Smooth muscle cell (in vitro differentiated cells): Measurements from ENCODE around the gene NDUFC1. TPM values are rescaled to one million over a fixed set of nuclear protein-coding genes. Genes with fewer than 3 reads are reported as not detected.

Experiments used
- DNase-seq: peaks from one replicate; lab custom pipeline; 2025; ENCODE audit not compliant: unreplicated experiment; lab: John Stamatoyannopoulos, UW
- H2AFZ ChIP-seq: fragments of 200-600 bp; sonication (generic); 2 replicates; pipeline ENCODE4 v1.6.0; 2016; ENCODE audit warnings: antibody characterized with exemption, low read depth, mild to moderate bottlenecking
- H3F3A ChIP-seq: fragments of 200-600 bp; sonication (generic); 2 replicates; pipeline ENCODE4 v1.6.0; 2017; ENCODE audit warnings: antibody characterized with exemption, low read depth
- H3K27ac ChIP-seq: fragments of 200-600 bp; sonication (generic); 2 replicates; pipeline ENCODE4 v1.5.1; 2016; ENCODE audit warnings: low read depth, mild to moderate bottlenecking
- H3K27me3 ChIP-seq: fragments of 200-600 bp; sonication (generic); 2 replicates; pipeline ENCODE4 v1.6.1; 2016; ENCODE audit warnings: low read depth, mild to moderate bottlenecking
- H3K36me3 ChIP-seq: fragments of 200-600 bp; sonication (generic); 2 replicates; pipeline ENCODE4 v1.5.1; 2016; ENCODE audit warnings: low read depth
- H3K4me1 ChIP-seq: fragments of 200-600 bp; sonication (generic); 2 replicates; pipeline ENCODE4 v1.5.1; 2016; ENCODE audit warnings: low read depth
- H3K4me2 ChIP-seq: fragments of 200-600 bp; sonication (generic); 2 replicates; pipeline ENCODE4 v1.6.0; 2016; ENCODE audit warnings: mild to moderate bottlenecking
- H3K4me3 ChIP-seq: fragments of 200-600 bp; sonication (generic); 2 replicates; pipeline ENCODE4 v1.5.1; 2016; ENCODE audit warnings: mild to moderate bottlenecking
- H3K79me2 ChIP-seq: fragments of 200-600 bp; sonication (generic); 2 replicates; pipeline ENCODE4 v1.6.0; 2016; ENCODE audit warnings: low read depth, mild to moderate bottlenecking
- H3K9ac ChIP-seq: fragments of 200-600 bp; sonication (generic); 2 replicates; pipeline ENCODE4 v1.6.0; 2016; ENCODE audit warnings: low read depth
- H3K9me3 ChIP-seq: fragments of 200-600 bp; sonication (generic); replicated peaks from 2 replicates; pipeline ENCODE4 v1.5.1; 2016; ENCODE audit warnings: low read depth
- H4K20me1 ChIP-seq: fragments of 200-600 bp; sonication (generic); 2 replicates; pipeline ENCODE4 v1.6.0; 2016; ENCODE audit warnings: low read depth
- CTCF ChIP-seq: fragments of 200-600 bp; sonication (generic); IDR thresholded peaks from 2 replicates; pipeline ENCODE4 v1.5.1; 2017; ENCODE audit warnings: borderline replicate concordance, mild to moderate bottlenecking, antibody characterized with exemption; ENCODE audit not compliant: insufficient read depth, poor library complexity, severe bottlenecking
- WGBS: methylation state at CpG from one replicate; pipeline ENCODE4 v1.1.7; 2016; ENCODE audit warnings: low lambda C conversion rate; 5-methylcytosine and 5-hydroxymethylcytosine counted together
- polyA plus RNA-seq: library from polyadenylated mRNA; unstranded; fragments of >200 nt; fragmentation: Nextera tagmentation; extraction: Ambion mirVana; gene quantifications from 2 replicates; pipeline ENCODE4 v1.2.1, GENCODE V29; 2016
- total RNA-seq: library from RNA; depleted of rRNA; stranded (reverse); fragments of >200 nt; gene quantifications from 2 replicates; pipeline ENCODE4 v1.2.3, GENCODE V29; 2014

The NDUFC1 gene
- total and polyA plus RNA-seq, 2 experiments from 2014 or later, result 56.8 to 169 TPM

- Histone ChIP-seq H3K4me3 (no peak overlapping the region), H2AFZ (no peak overlapping the region), H3K9me3 (no peaks in the 10 kb centered on the region), H3K27ac (peak overlapping the region; percentile 28), H3K4me1 (no peaks in the 10 kb centered on the region), H3K4me2 (no peak overlapping the region), H3K79me2 (no peaks in the 10 kb centered on the region), H3K36me3 (no peaks in the 10 kb centered on the region), H3K9ac (no peak overlapping the region), H3K27me3 (no peaks in the 10 kb centered on the region), H4K20me1 (no peaks in the 10 kb centered on the region), H3F3A (peaks cover 16% of the 10 kb centered on the region)
- no peak for DNase-seq
- no peak for TF ChIP-seq CTCF
- 73% methylated on average over 3 of the region's 3 CpGs for WGBS
These were observed 56.1 kb downstream of the NDUFC1 start for GRCh38 chr4:139246166-139246565.

GRCh38 chr4:139245590-139245989 is 56.7 kb downstream of the NDUFC1 start:
- 84% methylated on average over 1 of the region's 1 CpG for WGBS
- H2AFZ ChIP-seq, result no peak overlapping the region

GRCh38 chr4:139243448-139244365 is 58.6 kb downstream of the NDUFC1 start:
- peaks cover 16% of the 10 kb centered on the region for H3F3A ChIP-seq
- 76% methylated on average over 12 of the region's 12 CpGs for WGBS
- H3K4me2 ChIP-seq, result no peak overlapping the region
- no peaks in the 10 kb centered on the region for H3K4me1 ChIP-seq
- H3K79me2 ChIP-seq, result no peaks in the 10 kb centered on the region
- no peak overlapping the region for H2AFZ ChIP-seq
- H3K27ac ChIP-seq, result peak overlapping the region; percentile 72
- no peak overlapping the region for H3K4me3 ChIP-seq
- no peaks in the 10 kb centered on the region for H4K20me1 ChIP-seq
- DNase-seq, result no peak
- no peak for TF ChIP-seq CTCF
- H3K36me3 ChIP-seq, result no peaks in the 10 kb centered on the region
- no peaks in the 10 kb centered on the region for H3K27me3 ChIP-seq
- no peak overlapping the region for H3K9ac ChIP-seq
- no peaks in the 10 kb centered on the region for H3K9me3 ChIP-seq

More at GRCh38 chr4:139245590-139245989, 56.7 kb downstream of the NDUFC1 start:
- Histone ChIP-seq H3K9ac (no peak overlapping the region), H3K36me3 (no peaks in the 10 kb centered on the region), H3K4me3 (no peak overlapping the region), H3F3A (peaks cover 16% of the 10 kb centered on the region), H3K4me1 (no peaks in the 10 kb centered on the region), H3K27me3 (no peaks in the 10 kb centered on the region), H3K9me3 (no peaks in the 10 kb centered on the region), H3K4me2 (no peak overlapping the region), H3K79me2 (no peaks in the 10 kb centered on the region), H3K27ac (peak overlapping the region; percentile 28), H4K20me1 (no peaks in the 10 kb centered on the region)
- DNase-seq, result no peak
- TF ChIP-seq CTCF, result no peak
